ENCODE results near the gene CCDC88C.

CCDC88C gene

GRCh38 chr14:91280129-91280528 is 137.5 kb downstream of the CCDC88C start:
- Histone ChIP-seq H3K27ac (ENCODE audit: low read depth in 2 of 2, low read length in 2 of 2) (no peak overlapping the region), H3K4me1 (ENCODE audit: control insufficient read depth in 2 of 2, insufficient read depth in 2 of 2, low read length in 2 of 2) (no peaks in the 10 kb centered on the region), H3K27me3 (ENCODE audit: control insufficient read depth in 2 of 2, insufficient read depth in 2 of 2, low read length in 2 of 2) (no peaks in the 10 kb centered on the region), H3K9me3 (ENCODE audit: control insufficient read depth in 2 of 2, low read length in 2 of 2) (no peaks in the 10 kb centered on the region), H3K4me3 (ENCODE audit: low read length in 2 of 2) (no peak overlapping the region), H3K9ac (ENCODE audit: low read depth in 1 of 2, low read length in 2 of 2) (no peak overlapping the region), H3K36me3 (ENCODE audit: control insufficient read depth in 2 of 2, insufficient read depth in 2 of 2, low read length in 2 of 2) (peaks cover 57 to 74% of the 10 kb centered on the region in 2 donors)

- Histone ChIP-seq H3K27me3 (ENCODE audit: control insufficient read depth in 2 of 2, insufficient read depth in 2 of 2, low read length in 2 of 2) (no peaks in the 10 kb centered on the region), H3K4me1 (ENCODE audit: control insufficient read depth in 2 of 2, insufficient read depth in 2 of 2, low read length in 2 of 2) (no peaks in the 10 kb centered on the region), H3K36me3 (ENCODE audit: control insufficient read depth in 2 of 2, insufficient read depth in 2 of 2, low read length in 2 of 2) (peaks cover 55 to 74% of the 10 kb centered on the region in 2 donors), H3K9me3 (ENCODE audit: control insufficient read depth in 2 of 2, low read length in 2 of 2) (no peaks in the 10 kb centered on the region), H3K4me3 (ENCODE audit: low read length in 2 of 2) (no peak overlapping the region), H3K9ac (ENCODE audit: low read depth in 1 of 2, low read length in 2 of 2) (no peak overlapping the region), H3K27ac (ENCODE audit: low read depth in 2 of 2, low read length in 2 of 2) (no peak overlapping the region)
Measured at GRCh38 chr14:91279354-91279753, 138.3 kb downstream of the CCDC88C start.

GRCh38 chr14:91278383-91278715 is 139.3 kb downstream of the CCDC88C start:
- Histone ChIP-seq H3K4me1 (ENCODE audit: control insufficient read depth in 2 of 2, insufficient read depth in 2 of 2, low read length in 2 of 2) (no peaks in the 10 kb centered on the region), H3K27ac (ENCODE audit: low read depth in 2 of 2, low read length in 2 of 2) (no peak overlapping the region), H3K36me3 (ENCODE audit: control insufficient read depth in 2 of 2, insufficient read depth in 2 of 2, low read length in 2 of 2) (peaks cover 47 to 77% of the 10 kb centered on the region in 2 donors), H3K9me3 (ENCODE audit: control insufficient read depth in 2 of 2, low read length in 2 of 2) (no peaks in the 10 kb centered on the region), H3K9ac (ENCODE audit: low read depth in 1 of 2, low read length in 2 of 2) (no peak overlapping the region), H3K4me3 (ENCODE audit: low read length in 2 of 2) (no peak overlapping the region), H3K27me3 (ENCODE audit: control insufficient read depth in 2 of 2, insufficient read depth in 2 of 2, low read length in 2 of 2) (no peaks in the 10 kb centered on the region)

GRCh38 chr14:91277546-91278382 is 139.9 kb downstream of the CCDC88C start:
- H3K4me3 ChIP-seq (ENCODE audit: low read length in 2 of 2): no peak overlapping the region
- no peaks in the 10 kb centered on the region for H3K27me3 ChIP-seq (ENCODE audit: control insufficient read depth in 2 of 2, insufficient read depth in 2 of 2, low read length in 2 of 2)
- no peak overlapping the region for H3K27ac ChIP-seq (ENCODE audit: low read depth in 2 of 2, low read length in 2 of 2)

GRCh38 chr14:91274796-91275195 is 142.8 kb downstream of the CCDC88C start:
- no peaks in the 10 kb centered on the region for H3K27me3 ChIP-seq (ENCODE audit: control insufficient read depth in 2 of 2, insufficient read depth in 2 of 2, low read length in 2 of 2)
- H3K36me3 ChIP-seq (ENCODE audit: control insufficient read depth in 2 of 2, insufficient read depth in 2 of 2, low read length in 2 of 2): peaks cover 28 to 56% of the 10 kb centered on the region in 2 donors
- H3K4me3 ChIP-seq (ENCODE audit: low read length in 2 of 2): no peak overlapping the region
- H3K27ac ChIP-seq (ENCODE audit: low read depth in 2 of 2, low read length in 2 of 2): no peak overlapping the region
- no peaks in the 10 kb centered on the region for H3K4me1 ChIP-seq (ENCODE audit: control insufficient read depth in 2 of 2, insufficient read depth in 2 of 2, low read length in 2 of 2)
- H3K9ac ChIP-seq (ENCODE audit: low read depth in 1 of 2, low read length in 2 of 2): no peak overlapping the region
- no peaks in the 10 kb centered on the region for H3K9me3 ChIP-seq (ENCODE audit: control insufficient read depth in 2 of 2, low read length in 2 of 2)

More at GRCh38 chr14:91277546-91278382, 139.9 kb downstream of the CCDC88C start:
- Histone ChIP-seq H3K9me3 (ENCODE audit: control insufficient read depth in 2 of 2, low read length in 2 of 2) (no peaks in the 10 kb centered on the region), H3K9ac (ENCODE audit: low read depth in 1 of 2, low read length in 2 of 2) (no peak overlapping the region), H3K36me3 (ENCODE audit: control insufficient read depth in 2 of 2, insufficient read depth in 2 of 2, low read length in 2 of 2) (peaks cover 41 to 71% of the 10 kb centered on the region in 2 donors), H3K4me1 (ENCODE audit: control insufficient read depth in 2 of 2, insufficient read depth in 2 of 2, low read length in 2 of 2) (no peaks in the 10 kb centered on the region)

- peaks cover 28 to 46% of the 10 kb centered on the region in 2 donors for H3K36me3 ChIP-seq (ENCODE audit: control insufficient read depth in 2 of 2, insufficient read depth in 2 of 2, low read length in 2 of 2)
- no peak overlapping the region for H3K9ac ChIP-seq (ENCODE audit: low read depth in 1 of 2, low read length in 2 of 2)
- no peak overlapping the region for H3K4me3 ChIP-seq (ENCODE audit: low read length in 2 of 2)
- H3K4me1 ChIP-seq (ENCODE audit: control insufficient read depth in 2 of 2, insufficient read depth in 2 of 2, low read length in 2 of 2): peaks cover 0 to 4% of the 10 kb centered on the region in 2 donors
- H3K27me3 ChIP-seq (ENCODE audit: control insufficient read depth in 2 of 2, insufficient read depth in 2 of 2, low read length in 2 of 2): no peaks in the 10 kb centered on the region
- no peak overlapping the region for H3K27ac ChIP-seq (ENCODE audit: low read depth in 2 of 2, low read length in 2 of 2)
- H3K9me3 ChIP-seq (ENCODE audit: control insufficient read depth in 2 of 2, low read length in 2 of 2): no peaks in the 10 kb centered on the region
Measured at GRCh38 chr14:91273885-91274273, 143.7 kb downstream of the CCDC88C start.

GRCh38 chr14:91273273-91273884 is 144.2 kb downstream of the CCDC88C start:
- H3K9me3 ChIP-seq (ENCODE audit: control insufficient read depth in 2 of 2, low read length in 2 of 2): no peaks in the 10 kb centered on the region
- no peak overlapping the region for H3K9ac ChIP-seq (ENCODE audit: low read depth in 1 of 2, low read length in 2 of 2)
- peaks cover 26 to 43% of the 10 kb centered on the region in 2 donors for H3K36me3 ChIP-seq (ENCODE audit: control insufficient read depth in 2 of 2, insufficient read depth in 2 of 2, low read length in 2 of 2)
- peaks cover 0 to 4% of the 10 kb centered on the region in 2 donors for H3K4me1 ChIP-seq (ENCODE audit: control insufficient read depth in 2 of 2, insufficient read depth in 2 of 2, low read length in 2 of 2)
- H3K27me3 ChIP-seq (ENCODE audit: control insufficient read depth in 2 of 2, insufficient read depth in 2 of 2, low read length in 2 of 2): no peaks in the 10 kb centered on the region
- H3K4me3 ChIP-seq (ENCODE audit: low read length in 2 of 2): no peak overlapping the region
- no peak overlapping the region for H3K27ac ChIP-seq (ENCODE audit: low read depth in 2 of 2, low read length in 2 of 2)

GRCh38 chr14:91272341-91273272 is 145.0 kb downstream of the CCDC88C start:
- Histone ChIP-seq H3K4me1 (ENCODE audit: control insufficient read depth in 2 of 2, insufficient read depth in 2 of 2, low read length in 2 of 2) (peaks cover 0 to 4% of the 10 kb centered on the region in 2 donors), H3K27me3 (ENCODE audit: control insufficient read depth in 2 of 2, insufficient read depth in 2 of 2, low read length in 2 of 2) (no peaks in the 10 kb centered on the region), H3K27ac (ENCODE audit: low read depth in 2 of 2, low read length in 2 of 2) (no peak overlapping the region), H3K9ac (ENCODE audit: low read depth in 1 of 2, low read length in 2 of 2) (no peak overlapping the region), H3K36me3 (ENCODE audit: control insufficient read depth in 2 of 2, insufficient read depth in 2 of 2, low read length in 2 of 2) (peaks cover 20 to 36% of the 10 kb centered on the region in 2 donors), H3K4me3 (ENCODE audit: low read length in 2 of 2) (no peak overlapping the region), H3K9me3 (ENCODE audit: control insufficient read depth in 2 of 2, low read length in 2 of 2) (no peaks in the 10 kb centered on the region)

- no peak overlapping the region for H3K27ac ChIP-seq (ENCODE audit: low read depth in 2 of 2, low read length in 2 of 2)
- no peak overlapping the region for H3K4me3 ChIP-seq (ENCODE audit: low read length in 2 of 2)
- H3K27me3 ChIP-seq (ENCODE audit: control insufficient read depth in 2 of 2, insufficient read depth in 2 of 2, low read length in 2 of 2): no peaks in the 10 kb centered on the region
- no peak overlapping the region for H3K9ac ChIP-seq (ENCODE audit: low read depth in 1 of 2, low read length in 2 of 2)
- H3K36me3 ChIP-seq (ENCODE audit: control insufficient read depth in 2 of 2, insufficient read depth in 2 of 2, low read length in 2 of 2): peaks cover 14 to 31% of the 10 kb centered on the region in 2 donors
- peaks cover 0 to 4% of the 10 kb centered on the region in 2 donors for H3K4me1 ChIP-seq (ENCODE audit: control insufficient read depth in 2 of 2, insufficient read depth in 2 of 2, low read length in 2 of 2)
- H3K9me3 ChIP-seq (ENCODE audit: control insufficient read depth in 2 of 2, low read length in 2 of 2): no peaks in the 10 kb centered on the region
Measured at GRCh38 chr14:91271639-91272038, 146.0 kb downstream of the CCDC88C start.
